Activated CD8-positive, alpha-beta T cell treated with anti-CD3 and anti-CD28 coated beads for 36 hours (primary cell): ENCODE results near the gene PRSS36. TPM values are rescaled to one million over a fixed set of nuclear protein-coding genes. Genes with fewer than 3 reads are reported as not detected.

ENCODE experiments used
- ATAC-seq: fragments of 200-7000 bp; cut with Tn5 transposase; one replicate; pipeline ENCODE4 v1.10.0; 2021; ENCODE audit warnings: mild to moderate bottlenecking, moderate library complexity
- CTCF ChIA-PET: fragments of 350-600 bp; sonication (Branson Sonifier 250); formaldehyde crosslinking; loops from one replicate; lab custom pipeline; 2021; ENCODE audit warnings: antibody characterized with exemption; lab: Charles Lee
- POLR2A ChIA-PET: fragments of 350-600 bp; sonication (Branson Sonifier 250); formaldehyde crosslinking; loops from one replicate; lab custom pipeline; 2021; ENCODE audit warnings: antibody characterized with exemption; lab: Charles Lee
- DNase-seq: peaks from one replicate; pipeline ENCODE4 v3.0.0-alpha.2; 2020
- H3K27ac Mint-ChIP-seq: one replicate; pipeline ENCODE4 v1.8.0; 2021; ENCODE audit warnings: mild to moderate bottlenecking, mixed read lengths
- H3K27me3 Mint-ChIP-seq: one replicate; pipeline ENCODE4 v1.8.0; 2021; ENCODE audit warnings: mixed read lengths
- H3K36me3 Mint-ChIP-seq: one replicate; pipeline ENCODE4 v1.8.0; 2021; ENCODE audit warnings: low read depth, mixed read lengths
- H3K4me1 Mint-ChIP-seq: one replicate; pipeline ENCODE4 v1.8.0; 2021; ENCODE audit warnings: low read depth, mixed read lengths
- H3K4me3 Mint-ChIP-seq: one replicate; pipeline ENCODE4 v1.8.0; 2021; ENCODE audit warnings: mild to moderate bottlenecking, moderate library complexity, mixed read lengths
- H3K9me3 Mint-ChIP-seq: one replicate; pipeline ENCODE4 v1.8.0; 2021; ENCODE audit warnings: mixed read lengths
- intact Hi-C: fragments of 100-400 bp; cut with micrococcal nuclease; formaldehyde crosslinking; loops from one replicate; pipeline ENCODE4 v1.10.0; 2022
- total RNA-seq, 2 experiments: library from RNA; stranded (reverse); gene quantifications; one replicate each; pipeline ENCODE4 v1.2.3, GENCODE V29; 2021
- TF ChIP-seq, protein P1 (sequence below): fragments of 200-600 bp; IDR thresholded peaks from one replicate; pipeline ENCODE4 v1.8.0; 2022; ENCODE audit warnings: antibody characterized with exemption, mild to moderate bottlenecking

The PRSS36 gene
- total RNA-seq, 2 experiments from 2014 or later = 0.18 to 0.72 TPM

- Mint-ChIP-seq H3K4me1 (peaks cover 19% of the 10 kb centered on the region), H3K27ac (no peak overlapping the region), H3K4me3 (no peak overlapping the region), H3K36me3 (peaks cover 32% of the 10 kb centered on the region), H3K27me3 (no peaks in the 10 kb centered on the region), H3K9me3 (no peaks in the 10 kb centered on the region)
- ChIA-PET CTCF (interaction anchor here (1.2 to 3.3 kb wide), 3 partner anchors 11 to 136 kb away, joined by 3 to 15 read pairs (median 3); no protein-coding TSS in a partner anchor), POLR2A (interaction anchor here (0.6 to 3.3 kb wide), 5 partner anchors 12 to 166 kb away, joined by 3 to 12 read pairs (median 3); partner anchors contain the start of gene BCKDK)
- TF ChIP-seq, protein P1, sequence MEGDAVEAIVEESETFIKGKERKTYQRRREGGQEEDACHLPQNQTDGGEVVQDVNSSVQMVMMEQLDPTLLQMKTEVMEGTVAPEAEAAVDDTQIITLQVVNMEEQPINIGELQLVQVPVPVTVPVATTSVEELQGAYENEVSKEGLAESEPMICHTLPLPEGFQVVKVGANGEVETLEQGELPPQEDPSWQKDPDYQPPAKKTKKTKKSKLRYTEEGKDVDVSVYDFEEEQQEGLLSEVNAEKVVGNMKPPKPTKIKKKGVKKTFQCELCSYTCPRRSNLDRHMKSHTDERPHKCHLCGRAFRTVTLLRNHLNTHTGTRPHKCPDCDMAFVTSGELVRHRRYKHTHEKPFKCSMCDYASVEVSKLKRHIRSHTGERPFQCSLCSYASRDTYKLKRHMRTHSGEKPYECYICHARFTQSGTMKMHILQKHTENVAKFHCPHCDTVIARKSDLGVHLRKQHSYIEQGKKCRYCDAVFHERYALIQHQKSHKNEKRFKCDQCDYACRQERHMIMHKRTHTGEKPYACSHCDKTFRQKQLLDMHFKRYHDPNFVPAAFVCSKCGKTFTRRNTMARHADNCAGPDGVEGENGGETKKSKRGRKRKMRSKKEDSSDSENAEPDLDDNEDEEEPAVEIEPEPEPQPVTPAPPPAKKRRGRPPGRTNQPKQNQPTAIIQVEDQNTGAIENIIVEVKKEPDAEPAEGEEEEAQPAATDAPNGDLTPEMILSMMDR = no peak
- DNase-seq = no peak
- intact Hi-C loops = no loop called here
- ATAC-seq = no peak
These were observed 29.7 kb downstream of the PRSS36 start for GRCh38 chr16:31120129-31120528.

- ATAC-seq (no peak), DNase-seq (no peak)
- H3K4me1 Mint-ChIP-seq = peaks cover 23% of the 10 kb centered on the region
- H3K36me3 Mint-ChIP-seq = peaks cover 24% of the 10 kb centered on the region
- no peaks in the 10 kb centered on the region for H3K9me3 Mint-ChIP-seq
- POLR2A ChIA-PET = interaction anchor here (0.6 to 2.5 kb wide), 9 partner anchors 11 to 160 kb away, joined by 3 to 13 read pairs (median 4); partner anchors contain the start of genes BCKDK, FUS, PRSS8 and VKORC1
- H3K27ac Mint-ChIP-seq = peak overlapping the region; percentile 79
- TF ChIP-seq, protein P1 = no peak
- H3K27me3 Mint-ChIP-seq = no peaks in the 10 kb centered on the region
- peak overlapping the region; percentile 87 for H3K4me3 Mint-ChIP-seq
- intact Hi-C loops = loop anchor here (10.0 kb wide), 1 partner anchor 56 kb away; no protein-coding TSS in a partner anchor
- CTCF ChIA-PET = interaction anchor here (2.7 kb wide), 1 partner anchor 24 kb away, joined by 16 read pairs; no protein-coding TSS in a partner anchor
These were observed 31.4 kb downstream of the PRSS36 start for GRCh38 chr16:31118223-31119155.

- intact Hi-C loops = loop anchor here (10.0 kb wide), 1 partner anchor 57 kb away; no protein-coding TSS in a partner anchor
- peak; percentile 99 for DNase-seq
- CTCF ChIA-PET = interaction anchor here (0.6 to 2.7 kb wide), 4 partner anchors 25 to 164 kb away, joined by 3 to 16 read pairs (median 3); no protein-coding TSS in a partner anchor
- POLR2A ChIA-PET = interaction anchor here (0.6 to 2.5 kb wide), 15 partner anchors 9 to 159 kb away, joined by 3 to 13 read pairs (median 5); partner anchors contain the start of genes BCKDK, FUS, PRSS8 and ZNF646
- H3K4me1 Mint-ChIP-seq = peaks cover 23% of the 10 kb centered on the region
- ATAC-seq = peak; percentile 95
- TF ChIP-seq, protein P1 = no peak
- H3K27me3 Mint-ChIP-seq = no peaks in the 10 kb centered on the region
- H3K36me3 Mint-ChIP-seq = peaks cover 25% of the 10 kb centered on the region
- peak within 1 kb of the TSS; percentile 86 for H3K27ac Mint-ChIP-seq
- no peaks in the 10 kb centered on the region for H3K9me3 Mint-ChIP-seq
- peak within 1 kb of the TSS; percentile 87 for H3K4me3 Mint-ChIP-seq
These were observed 32.3 kb downstream of the PRSS36 start, which contains the start of gene KAT8 for GRCh38 chr16:31117384-31118222. Gene KAT8, plus strand, starts transcription at chr16:31117664. Its CDS starts 18 bp downstream, at chr16:31117682.

DNA sequence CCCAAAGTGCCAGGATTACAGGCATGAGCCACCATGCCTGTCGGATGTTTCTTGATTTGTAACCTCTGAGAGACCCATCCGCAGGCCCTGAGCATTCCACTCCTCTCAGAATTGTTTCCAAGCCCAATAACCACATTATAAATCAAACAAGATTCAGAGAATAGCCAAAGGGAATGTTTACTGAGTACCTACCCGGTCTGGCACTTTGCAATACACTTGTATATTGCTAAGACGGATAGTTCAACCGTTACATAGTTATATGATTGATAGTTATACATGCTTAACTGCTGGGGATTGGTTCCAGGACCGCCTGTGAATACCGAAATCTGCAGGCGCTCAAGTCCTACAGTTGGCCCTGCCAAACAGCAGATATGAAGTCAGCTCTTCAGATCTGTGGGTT, 35.4 kb downstream of the PRSS36 start:
- intact Hi-C loops = loop anchor here (10.0 kb wide), 1 partner anchor 60 kb away; no protein-coding TSS in a partner anchor
- ChIA-PET CTCF (interaction anchor here (2.9 kb wide), 1 partner anchor 28 kb away, joined by 10 read pairs; no protein-coding TSS in a partner anchor), POLR2A (interaction anchor here (0.7 to 1.0 kb wide), 2 partner anchors 20 to 70 kb away, joined by 3 to 4 read pairs; partner anchors contain the start of gene VKORC1)
- ATAC-seq (no peak), DNase-seq (no peak)
- TF ChIP-seq, protein P1 = no peak
- H3K27me3 Mint-ChIP-seq = no peaks in the 10 kb centered on the region
- peak overlapping the region; percentile 55 for H3K27ac Mint-ChIP-seq
- no peaks in the 10 kb centered on the region for H3K9me3 Mint-ChIP-seq
- H3K4me3 Mint-ChIP-seq = no peak overlapping the region
- peaks cover 33% of the 10 kb centered on the region for H3K4me1 Mint-ChIP-seq
- peaks cover 21% of the 10 kb centered on the region for H3K36me3 Mint-ChIP-seq
